ENCODE data around the gene KIR3DL3.

- TF ChIP-seq EZH2 (IDR thresholded peaks at IDR 0.05; ENCODE audit: borderline replicate concordance, low read length) (no peak), CTCF (conservative IDR thresholded peaks at IDR 0.05 in 1 of 2, IDR thresholded peaks at IDR 0.05 in 1 of 2; ENCODE audit: extremely low read depth in 1 of 2, insufficient read depth in 1 of 2, low read depth in 1 of 2, low read length in 2 of 2) (no peak)
These were observed 6.9 kb downstream of the KIR3DL3 start for GRCh38 chr19:54731191-54731590.

All from mammary epithelial cell (primary cell).